ENCODE data around the gene NANOS3.

DNA sequence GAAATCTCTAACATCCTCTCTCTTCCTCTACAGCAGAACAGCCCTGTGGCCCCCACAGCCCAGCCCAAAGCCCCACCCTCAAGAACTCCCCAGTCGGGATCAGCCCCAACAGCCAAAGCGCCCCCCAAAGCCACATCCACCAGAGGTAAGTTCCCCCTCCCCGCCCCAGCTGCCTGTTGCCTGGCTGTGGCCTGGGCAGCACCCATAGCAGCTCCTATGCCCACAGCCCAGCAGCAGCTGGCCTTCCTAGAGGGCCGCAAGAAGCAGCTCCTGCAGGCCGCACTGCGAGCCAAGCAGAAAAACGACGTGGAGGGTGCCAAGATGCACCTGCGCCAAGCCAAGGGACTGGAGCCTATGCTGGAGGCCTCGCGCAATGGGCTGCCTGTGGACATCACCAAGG is 43.6 kb downstream of the NANOS3 start:
- TF ChIP-seq JUND (IDR thresholded peaks at IDR 0.05; ENCODE audit: borderline replicate concordance, low read depth, low read length), result no peak
- TF ChIP-seq JUND (tag; IDR thresholded peaks at IDR 0.05; ENCODE audit: borderline replicate concordance, low read depth, low read length), result no peak
- no peak for TF ChIP-seq CCAR2 (IDR thresholded peaks at IDR 0.05; ENCODE audit: low read depth, low read length)
- TF ChIP-seq, protein P1, sequence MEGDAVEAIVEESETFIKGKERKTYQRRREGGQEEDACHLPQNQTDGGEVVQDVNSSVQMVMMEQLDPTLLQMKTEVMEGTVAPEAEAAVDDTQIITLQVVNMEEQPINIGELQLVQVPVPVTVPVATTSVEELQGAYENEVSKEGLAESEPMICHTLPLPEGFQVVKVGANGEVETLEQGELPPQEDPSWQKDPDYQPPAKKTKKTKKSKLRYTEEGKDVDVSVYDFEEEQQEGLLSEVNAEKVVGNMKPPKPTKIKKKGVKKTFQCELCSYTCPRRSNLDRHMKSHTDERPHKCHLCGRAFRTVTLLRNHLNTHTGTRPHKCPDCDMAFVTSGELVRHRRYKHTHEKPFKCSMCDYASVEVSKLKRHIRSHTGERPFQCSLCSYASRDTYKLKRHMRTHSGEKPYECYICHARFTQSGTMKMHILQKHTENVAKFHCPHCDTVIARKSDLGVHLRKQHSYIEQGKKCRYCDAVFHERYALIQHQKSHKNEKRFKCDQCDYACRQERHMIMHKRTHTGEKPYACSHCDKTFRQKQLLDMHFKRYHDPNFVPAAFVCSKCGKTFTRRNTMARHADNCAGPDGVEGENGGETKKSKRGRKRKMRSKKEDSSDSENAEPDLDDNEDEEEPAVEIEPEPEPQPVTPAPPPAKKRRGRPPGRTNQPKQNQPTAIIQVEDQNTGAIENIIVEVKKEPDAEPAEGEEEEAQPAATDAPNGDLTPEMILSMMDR (IDR thresholded peaks at IDR 0.05 in 2 of 3, conservative IDR thresholded peaks at IDR 0.05 in 1 of 3; ENCODE audit: insufficient read depth in 2 of 3, low read depth in 1 of 3, low read length in 3 of 3), result no peak
- TF ChIP-seq JUN (IDR thresholded peaks at IDR 0.05; ENCODE audit: borderline replicate concordance, low read depth, low read length), result no peak
- no peak for TF ChIP-seq JUN (CRISPR knock-in tag; IDR thresholded peaks at IDR 0.05; ENCODE audit: borderline replicate concordance)
- no peak for TF ChIP-seq ZNF274 (IDR thresholded peaks at IDR 0.05; ENCODE audit: borderline replicate concordance, low read depth, low read length)
- TF ChIP-seq, protein P2, sequence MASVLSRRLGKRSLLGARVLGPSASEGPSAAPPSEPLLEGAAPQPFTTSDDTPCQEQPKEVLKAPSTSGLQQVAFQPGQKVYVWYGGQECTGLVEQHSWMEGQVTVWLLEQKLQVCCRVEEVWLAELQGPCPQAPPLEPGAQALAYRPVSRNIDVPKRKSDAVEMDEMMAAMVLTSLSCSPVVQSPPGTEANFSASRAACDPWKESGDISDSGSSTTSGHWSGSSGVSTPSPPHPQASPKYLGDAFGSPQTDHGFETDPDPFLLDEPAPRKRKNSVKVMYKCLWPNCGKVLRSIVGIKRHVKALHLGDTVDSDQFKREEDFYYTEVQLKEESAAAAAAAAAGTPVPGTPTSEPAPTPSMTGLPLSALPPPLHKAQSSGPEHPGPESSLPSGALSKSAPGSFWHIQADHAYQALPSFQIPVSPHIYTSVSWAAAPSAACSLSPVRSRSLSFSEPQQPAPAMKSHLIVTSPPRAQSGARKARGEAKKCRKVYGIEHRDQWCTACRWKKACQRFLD (CRISPR knock-in tag; IDR thresholded peaks at IDR 0.05), result no peak
- no peak for TF ChIP-seq ZFP36 (IDR thresholded peaks at IDR 0.05; ENCODE audit: low read depth, low read length, partially characterized antibody)
- TF ChIP-seq, protein P3, sequence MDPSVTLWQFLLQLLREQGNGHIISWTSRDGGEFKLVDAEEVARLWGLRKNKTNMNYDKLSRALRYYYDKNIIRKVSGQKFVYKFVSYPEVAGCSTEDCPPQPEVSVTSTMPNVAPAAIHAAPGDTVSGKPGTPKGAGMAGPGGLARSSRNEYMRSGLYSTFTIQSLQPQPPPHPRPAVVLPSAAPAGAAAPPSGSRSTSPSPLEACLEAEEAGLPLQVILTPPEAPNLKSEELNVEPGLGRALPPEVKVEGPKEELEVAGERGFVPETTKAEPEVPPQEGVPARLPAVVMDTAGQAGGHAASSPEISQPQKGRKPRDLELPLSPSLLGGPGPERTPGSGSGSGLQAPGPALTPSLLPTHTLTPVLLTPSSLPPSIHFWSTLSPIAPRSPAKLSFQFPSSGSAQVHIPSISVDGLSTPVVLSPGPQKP (CRISPR knock-in tag; IDR thresholded peaks at IDR 0.05), result no peak
- no peak for TF ChIP-seq ZNF584 (CRISPR knock-in tag; IDR thresholded peaks at IDR 0.05; ENCODE audit: low read depth)
- TF ChIP-seq EZH2 (IDR thresholded peaks at IDR 0.05; ENCODE audit: borderline replicate concordance, low read depth, low read length), result no peak
